Sigmoid colon (tissue), 4 donors: ENCODE data around the gene SPATC1L.

Source experiments
- CTCF ChIP-seq, 4 experiments: fragments of 450-650 bp in 3 of 4; fragments of 200-600 bp in 1 of 4; IDR thresholded peaks; one replicate each; pipeline ENCODE4 v1.5.1; 2016 to 2019; ENCODE audit warnings: antibody characterized with exemption in 4 of 4, mild to moderate bottlenecking in 3 of 4, moderate library complexity in 2 of 4
- EP300 ChIP-seq, 4 donors: sonication (generic); formaldehyde crosslinking; IDR thresholded peaks; one replicate each; pipeline ENCODE4 v1.6.1; 2017; ENCODE audit warnings: antibody characterized with exemption in 4 of 4
- POLR2A ChIP-seq, 2 donors: fragments of 450-650 bp; IDR thresholded peaks; one replicate each; pipeline ENCODE4 v1.6.1; 2016; ENCODE audit warnings: antibody characterized with exemption in 2 of 2, mild to moderate bottlenecking in 2 of 2, moderate library complexity in 2 of 2
- POLR2AphosphoS5 ChIP-seq, 4 donors: sonication (generic); formaldehyde crosslinking; IDR thresholded peaks; one replicate each; pipeline ENCODE4 v1.6.1; 2017; ENCODE audit warnings: antibody characterized with exemption in 4 of 4

- TF ChIP-seq CTCF (IDR thresholded peaks at IDR 0.05) (no peak), POLR2A (IDR thresholded peaks at IDR 0.05) (no peak), POLR2AphosphoS5 (IDR thresholded peaks at IDR 0.05) (no peak), EP300 (IDR thresholded peaks at IDR 0.05) (no peak)
Measured at GRCh38 chr21:46214478-46215340, 30.4 kb upstream of the SPATC1L start.
